Activated CD4-positive, alpha-beta T cell treated with anti-CD3 and anti-CD28 coated beads, Interleukin-2, amount 10 ng/mL, durations not matched to agents 24 days and 14 days (primary cell): ENCODE data around the gene GABRB1. TPM values are rescaled to one million over a fixed set of nuclear protein-coding genes. Genes with fewer than 3 reads are reported as not detected.

Source experiments
- DNase-seq: peaks from one replicate; pipeline ENCODE4 v3.0.0; 2022
- H3K27ac Mint-ChIP-seq: one replicate; pipeline ENCODE4 v1.8.0; 2022; ENCODE audit warnings: mild to moderate bottlenecking, mixed read lengths
- H3K27me3 Mint-ChIP-seq: one replicate; pipeline ENCODE4 v1.8.0; 2022; ENCODE audit warnings: mixed read lengths
- H3K36me3 Mint-ChIP-seq: one replicate; pipeline ENCODE4 v1.8.0; 2022; ENCODE audit warnings: low read depth, mild to moderate bottlenecking, mixed read lengths
- H3K4me1 Mint-ChIP-seq: one replicate; pipeline ENCODE4 v1.8.0; 2021; ENCODE audit warnings: mixed read lengths
- H3K4me3 Mint-ChIP-seq: one replicate; pipeline ENCODE4 v1.8.0; 2022; ENCODE audit warnings: mild to moderate bottlenecking, moderate library complexity, mixed read lengths
- H3K9me3 Mint-ChIP-seq: one replicate; pipeline ENCODE4 v1.8.0; 2021; ENCODE audit warnings: mixed read lengths
- intact Hi-C: fragments of 100-400 bp; cut with micrococcal nuclease; formaldehyde crosslinking; loops from one replicate; pipeline ENCODE4 v1.15.1; 2023
- total RNA-seq: library from RNA; stranded (reverse); gene quantifications from 2 replicates; pipeline ENCODE4 v1.2.3, GENCODE V29; 2022

Gene GABRB1
- total RNA-seq, 1 donor from 2014 or later: not detected

DNA sequence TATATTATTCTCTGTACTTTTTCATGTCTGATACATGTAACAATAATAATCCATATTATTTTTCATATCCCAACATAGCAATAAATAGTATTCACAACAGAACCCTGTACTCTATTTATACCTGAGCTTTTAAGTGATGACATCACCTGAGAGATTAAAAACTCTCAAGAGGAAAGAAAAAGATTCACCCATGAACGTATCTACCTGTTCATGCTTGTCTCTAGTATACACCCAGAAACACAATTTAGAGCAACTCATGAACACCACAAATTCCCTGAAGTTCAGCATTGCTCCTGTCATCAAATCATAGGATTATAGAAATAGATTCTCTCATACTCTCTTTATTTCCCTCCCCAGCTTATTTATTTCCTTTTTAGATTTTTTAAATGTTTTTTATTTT lies 185.9 kb downstream of the GABRB1 start:
- no peak overlapping the region for H3K4me3 Mint-ChIP-seq
- H3K4me1 Mint-ChIP-seq: no peaks in the 10 kb centered on the region
- no peak overlapping the region for H3K27ac Mint-ChIP-seq
- no peak for DNase-seq
- no peaks in the 10 kb centered on the region for H3K9me3 Mint-ChIP-seq
- intact Hi-C loops: no loop called here
- no peaks in the 10 kb centered on the region for H3K27me3 Mint-ChIP-seq
- H3K36me3 Mint-ChIP-seq: no peaks in the 10 kb centered on the region

DNA sequence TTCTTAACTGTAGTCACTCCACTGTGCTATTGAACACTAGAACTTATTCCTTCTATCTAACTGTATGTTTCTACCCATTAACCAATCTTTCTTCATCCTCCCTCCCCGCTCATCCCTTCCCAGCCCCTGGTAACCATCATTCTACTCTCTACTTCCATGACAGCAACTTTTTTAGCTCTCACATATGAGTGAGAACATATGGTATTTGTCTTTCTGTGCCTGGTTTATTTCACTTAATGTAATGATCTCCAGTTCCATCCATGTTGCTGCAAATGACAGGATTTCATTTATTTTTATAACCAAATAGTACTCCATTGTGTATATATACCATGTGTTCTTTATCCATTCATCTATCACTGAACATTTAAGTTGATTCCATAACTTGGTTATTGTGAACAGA lies 186.5 kb downstream of the GABRB1 start:
- H3K27me3 Mint-ChIP-seq: no peaks in the 10 kb centered on the region
- no peak overlapping the region for H3K4me3 Mint-ChIP-seq
- DNase-seq: no peak
- H3K9me3 Mint-ChIP-seq: no peaks in the 10 kb centered on the region
- intact Hi-C loops: no loop called here
- H3K4me1 Mint-ChIP-seq: no peaks in the 10 kb centered on the region
- no peaks in the 10 kb centered on the region for H3K36me3 Mint-ChIP-seq
- no peak overlapping the region for H3K27ac Mint-ChIP-seq

DNA sequence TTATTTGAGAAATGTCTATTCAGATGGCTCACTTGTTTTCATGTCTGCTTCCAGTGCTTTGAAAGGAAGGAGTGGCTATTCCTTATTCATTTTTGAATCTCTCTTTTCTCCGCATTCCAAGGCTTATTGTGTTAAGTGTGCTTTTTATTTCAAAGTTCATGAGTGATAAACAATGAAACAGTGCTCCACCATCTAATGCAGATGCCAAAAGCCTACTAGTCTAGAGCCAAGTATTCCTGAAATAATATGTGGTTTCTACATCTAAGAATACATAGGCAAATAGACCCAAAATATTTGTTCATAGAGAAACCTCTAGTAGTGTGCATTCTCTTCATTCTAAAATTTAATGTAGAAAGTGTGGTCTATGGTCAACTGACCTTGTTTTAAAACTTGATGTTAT lies 187.3 kb downstream of the GABRB1 start:
- Mint-ChIP-seq H3K4me1 (no peaks in the 10 kb centered on the region), H3K27ac (no peak overlapping the region), H3K36me3 (no peaks in the 10 kb centered on the region), H3K9me3 (no peaks in the 10 kb centered on the region), H3K4me3 (no peak overlapping the region), H3K27me3 (no peaks in the 10 kb centered on the region)
- DNase-seq: no peak
- intact Hi-C loops: no loop called here

- intact Hi-C loops: no loop called here
- Mint-ChIP-seq H3K27me3 (no peaks in the 10 kb centered on the region), H3K4me3 (no peak overlapping the region), H3K9me3 (no peaks in the 10 kb centered on the region), H3K4me1 (no peaks in the 10 kb centered on the region), H3K27ac (no peak overlapping the region), H3K36me3 (no peaks in the 10 kb centered on the region)
- DNase-seq: no peak
These were observed 188.2 kb downstream of the GABRB1 start for GRCh38 chr4:47219586-47219985.

DNA sequence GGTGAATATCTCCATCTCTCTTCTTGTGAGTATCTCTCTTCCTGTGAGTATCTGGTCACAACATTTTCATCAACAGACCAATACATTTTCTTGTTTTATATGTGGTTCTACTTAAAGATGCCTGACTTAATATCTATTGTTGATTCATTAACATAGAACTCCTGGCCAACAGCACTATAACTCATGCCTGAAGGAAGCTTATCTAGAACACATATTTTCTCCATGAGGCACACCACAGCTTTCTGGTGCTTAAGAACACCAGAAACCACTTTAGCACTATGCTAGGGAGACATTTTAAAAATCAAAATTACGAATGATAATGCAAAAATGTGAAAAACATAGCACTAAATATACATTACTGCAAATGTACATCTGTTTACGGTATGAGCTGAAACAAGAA lies 190.4 kb downstream of the GABRB1 start:
- Mint-ChIP-seq H3K27ac (no peak overlapping the region), H3K27me3 (no peaks in the 10 kb centered on the region), H3K4me3 (no peak overlapping the region), H3K36me3 (no peaks in the 10 kb centered on the region), H3K9me3 (no peaks in the 10 kb centered on the region), H3K4me1 (no peaks in the 10 kb centered on the region)
- no peak for DNase-seq
- intact Hi-C loops: no loop called here

DNA sequence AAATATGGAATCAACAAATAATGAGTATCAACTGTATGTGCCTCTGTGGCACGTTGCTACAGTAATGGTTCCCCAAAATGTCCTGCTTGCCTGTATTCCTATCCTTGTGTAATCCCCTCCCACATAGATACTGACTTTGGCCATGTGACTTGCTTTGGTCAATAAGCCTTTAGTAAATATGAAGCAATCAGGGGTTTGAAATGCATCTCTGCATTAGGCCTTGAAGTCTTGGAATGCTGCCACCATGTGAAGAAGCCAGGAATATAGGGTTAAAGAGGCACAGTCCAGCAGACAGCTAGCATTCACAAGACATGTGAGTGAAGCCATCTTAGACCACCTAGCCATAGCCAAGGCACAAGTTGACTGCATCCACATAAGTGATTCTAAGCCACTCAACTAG lies 190.9 kb downstream of the GABRB1 start:
- no peak for DNase-seq
- H3K27ac Mint-ChIP-seq: no peak overlapping the region
- H3K9me3 Mint-ChIP-seq: no peaks in the 10 kb centered on the region
- no peaks in the 10 kb centered on the region for H3K36me3 Mint-ChIP-seq
- no peak overlapping the region for H3K4me3 Mint-ChIP-seq
- intact Hi-C loops: no loop called here
- H3K4me1 Mint-ChIP-seq: no peaks in the 10 kb centered on the region
- H3K27me3 Mint-ChIP-seq: no peaks in the 10 kb centered on the region

DNA sequence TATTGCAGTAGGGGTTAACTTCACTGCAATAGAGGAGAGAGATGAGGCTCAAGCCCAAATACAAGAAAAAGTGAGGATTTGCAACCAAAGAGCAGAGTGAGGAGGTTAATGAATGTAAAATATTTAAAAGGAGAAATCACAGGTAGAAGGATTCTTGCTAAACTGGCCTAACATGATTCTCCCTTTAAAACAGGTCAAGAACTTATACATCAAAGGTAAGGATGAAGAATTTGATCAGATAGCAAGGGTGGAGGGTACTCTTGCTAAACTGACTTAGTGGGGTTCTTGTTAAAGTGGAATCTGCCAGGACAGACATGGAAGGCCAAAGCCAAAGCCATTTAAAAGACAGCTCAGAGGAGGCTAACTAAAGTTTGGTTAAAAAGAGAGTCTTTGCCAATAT lies 193.0 kb downstream of the GABRB1 start:
- no peaks in the 10 kb centered on the region for H3K36me3 Mint-ChIP-seq
- H3K27ac Mint-ChIP-seq: no peak overlapping the region

GRCh38 chr4:47235721-47236120 lies 204.4 kb downstream of the GABRB1 start:
- intact Hi-C loops: no loop called here
- H3K4me3 Mint-ChIP-seq: no peak overlapping the region
- DNase-seq: no peak
- no peak overlapping the region for H3K27ac Mint-ChIP-seq
- H3K4me1 Mint-ChIP-seq: no peaks in the 10 kb centered on the region
- H3K27me3 Mint-ChIP-seq: no peaks in the 10 kb centered on the region
- no peaks in the 10 kb centered on the region for H3K36me3 Mint-ChIP-seq
- H3K9me3 Mint-ChIP-seq: no peaks in the 10 kb centered on the region

More for the DNA sequence above, 193.0 kb downstream of the GABRB1 start:
- H3K4me1 Mint-ChIP-seq: no peaks in the 10 kb centered on the region
- DNase-seq: no peak
- H3K4me3 Mint-ChIP-seq: no peak overlapping the region
- intact Hi-C loops: no loop called here
- H3K9me3 Mint-ChIP-seq: no peaks in the 10 kb centered on the region
- H3K27me3 Mint-ChIP-seq: no peaks in the 10 kb centered on the region

DNA sequence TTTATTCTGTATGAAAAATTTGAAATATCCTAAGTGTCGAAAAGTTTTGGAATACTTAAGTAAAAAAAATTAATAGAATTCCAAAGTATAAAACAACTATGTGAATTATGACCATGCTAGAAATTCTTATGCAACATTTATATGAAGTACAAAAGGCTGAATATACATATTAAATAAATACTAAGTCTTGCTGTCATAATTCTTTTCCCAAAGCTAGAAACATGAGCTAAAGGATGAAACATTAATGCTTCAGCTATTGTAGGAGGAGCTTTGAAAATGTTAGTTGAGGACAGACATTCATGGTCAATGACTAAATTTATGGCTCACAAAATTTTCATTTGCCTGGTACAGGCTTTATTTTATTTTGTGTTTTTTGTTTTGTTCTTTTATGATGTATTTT lies 207.3 kb downstream of the GABRB1 start:
- no peaks in the 10 kb centered on the region for H3K27me3 Mint-ChIP-seq
- intact Hi-C loops: no loop called here
- DNase-seq: no peak
- no peaks in the 10 kb centered on the region for H3K36me3 Mint-ChIP-seq
- H3K4me3 Mint-ChIP-seq: no peak overlapping the region
- H3K4me1 Mint-ChIP-seq: no peaks in the 10 kb centered on the region
- H3K27ac Mint-ChIP-seq: no peak overlapping the region
- H3K9me3 Mint-ChIP-seq: no peaks in the 10 kb centered on the region

- no peak for DNase-seq
- no peaks in the 10 kb centered on the region for H3K36me3 Mint-ChIP-seq
- no peaks in the 10 kb centered on the region for H3K9me3 Mint-ChIP-seq
- no peak overlapping the region for H3K27ac Mint-ChIP-seq
- H3K4me1 Mint-ChIP-seq: no peaks in the 10 kb centered on the region
- no peak overlapping the region for H3K4me3 Mint-ChIP-seq
- no peaks in the 10 kb centered on the region for H3K27me3 Mint-ChIP-seq
- intact Hi-C loops: no loop called here
These were observed 208.3 kb downstream of the GABRB1 start for GRCh38 chr4:47239649-47240048.

- intact Hi-C loops: no loop called here
- H3K27me3 Mint-ChIP-seq: no peaks in the 10 kb centered on the region
- no peaks in the 10 kb centered on the region for H3K36me3 Mint-ChIP-seq
- H3K27ac Mint-ChIP-seq: no peak overlapping the region
- no peaks in the 10 kb centered on the region for H3K4me1 Mint-ChIP-seq
- no peaks in the 10 kb centered on the region for H3K9me3 Mint-ChIP-seq
- no peak overlapping the region for H3K4me3 Mint-ChIP-seq
- DNase-seq: no peak
These were observed 220.2 kb downstream of the GABRB1 start for GRCh38 chr4:47251348-47252135.

DNA sequence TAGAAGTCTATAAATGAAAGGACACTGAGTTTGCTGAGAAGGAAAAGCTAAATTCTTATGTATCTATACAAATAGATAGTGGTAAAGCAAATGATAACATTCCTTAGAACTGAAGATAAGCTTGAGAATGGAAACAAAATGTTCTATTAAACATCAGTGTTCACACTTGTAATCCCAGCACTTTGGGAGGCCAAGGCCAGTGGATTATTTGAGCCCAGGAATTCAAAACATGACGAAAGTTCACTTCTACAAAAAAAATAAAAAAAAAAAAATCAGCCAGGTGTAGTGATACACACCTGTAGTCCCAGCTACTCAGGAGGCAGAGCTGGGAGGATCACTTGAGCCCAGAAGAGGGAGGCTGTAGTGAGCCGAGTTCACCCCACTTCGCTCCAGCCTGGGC lies 232.4 kb downstream of the GABRB1 start:
- Mint-ChIP-seq H3K27me3 (no peaks in the 10 kb centered on the region), H3K9me3 (no peaks in the 10 kb centered on the region), H3K4me1 (no peaks in the 10 kb centered on the region), H3K27ac (no peak overlapping the region), H3K36me3 (no peaks in the 10 kb centered on the region), H3K4me3 (no peak overlapping the region)
- no peak for DNase-seq
- intact Hi-C loops: no loop called here

GRCh38 chr4:47270201-47270888 lies 239.0 kb downstream of the GABRB1 start:
- H3K4me3 Mint-ChIP-seq: no peak overlapping the region
- H3K4me1 Mint-ChIP-seq: no peaks in the 10 kb centered on the region
- no peaks in the 10 kb centered on the region for H3K9me3 Mint-ChIP-seq
- intact Hi-C loops: no loop called here
- no peaks in the 10 kb centered on the region for H3K36me3 Mint-ChIP-seq
- no peak overlapping the region for H3K27ac Mint-ChIP-seq
- H3K27me3 Mint-ChIP-seq: no peaks in the 10 kb centered on the region
- DNase-seq: no peak

GRCh38 chr4:47271291-47271690 lies 239.9 kb downstream of the GABRB1 start:
- Mint-ChIP-seq H3K4me3 (no peak overlapping the region), H3K36me3 (no peaks in the 10 kb centered on the region)
- intact Hi-C loops: no loop called here

GRCh38 chr4:47274901-47275300 lies 243.5 kb downstream of the GABRB1 start:
- intact Hi-C loops: no loop called here
- Mint-ChIP-seq H3K36me3 (no peaks in the 10 kb centered on the region), H3K9me3 (no peaks in the 10 kb centered on the region), H3K27me3 (no peaks in the 10 kb centered on the region), H3K4me3 (no peak overlapping the region), H3K27ac (no peak overlapping the region), H3K4me1 (no peaks in the 10 kb centered on the region)
- DNase-seq: no peak

More at GRCh38 chr4:47271291-47271690, 239.9 kb downstream of the GABRB1 start:
- no peaks in the 10 kb centered on the region for H3K9me3 Mint-ChIP-seq
- H3K27ac Mint-ChIP-seq: no peak overlapping the region
- DNase-seq: no peak
- H3K27me3 Mint-ChIP-seq: no peaks in the 10 kb centered on the region
- H3K4me1 Mint-ChIP-seq: no peaks in the 10 kb centered on the region
